Thyroid gland (tissue), 4 donors: Measurements from ENCODE around the gene VPS8. TPM values are rescaled to one million over a fixed set of nuclear protein-coding genes. Genes with fewer than 3 reads are reported as not detected.

Source experiments
- DNase-seq, 2 donors: peaks; one replicate each; pipeline ENCODE4 v3.0.0-alpha.2; 2019
- H3K27ac ChIP-seq, 3 donors: fragments of 200-600 bp; sonication (generic); 1 replicate in 2 of 3; 2 replicates in 1 of 3; pipeline ENCODE4 v1.5.1; 2016 to 2019; ENCODE audit warnings: mild to moderate bottlenecking in 1 of 3, moderate library complexity in 1 of 3
- H3K27me3 ChIP-seq: fragments of 200-600 bp; sonication (generic); one replicate; pipeline ENCODE4 v1.5.1; 2019
- H3K36me3 ChIP-seq, 2 donors: fragments of 200-600 bp; sonication (generic); one replicate each; pipeline ENCODE4 v1.5.1; 2016 to 2019
- H3K4me1 ChIP-seq, 2 donors: fragments of 200-600 bp; sonication (generic); one replicate each; pipeline ENCODE4 v1.5.1; 2017 to 2019
- H3K4me3 ChIP-seq, 3 donors: fragments of 200-600 bp; sonication (generic); replicated peaks in 1 of 3; 1 replicate in 2 of 3; 2 replicates in 1 of 3; pipeline ENCODE4 v1.5.1; 2016; ENCODE audit warnings: mild to moderate bottlenecking in 1 of 3
- H3K9me3 ChIP-seq: fragments of 200-600 bp; sonication (generic); one replicate; pipeline ENCODE4 v1.5.1; 2017
- CTCF ChIP-seq, 6 experiments: fragments of 200-600 bp in 3 of 6; fragments of 450-650 bp in 3 of 6; sonication (generic) in 3 of 6; IDR thresholded peaks; one replicate each; pipeline ENCODE4 v1.5.1; 2016 to 2019; ENCODE audit warnings: antibody characterized with exemption in 6 of 6, mild to moderate bottlenecking in 2 of 6, inconsistent platforms in 1 of 6, moderate library complexity in 1 of 6
- POLR2A ChIP-seq, 2 donors: fragments of 450-650 bp; IDR thresholded peaks; one replicate each; pipeline ENCODE4 v1.6.1; 2017; ENCODE audit warnings: antibody characterized with exemption in 2 of 2, mild to moderate bottlenecking in 2 of 2, moderate library complexity in 1 of 2
- WGBS, 2 donors: methylation state at CpG; one replicate each; pipeline ENCODE4 v1.1.5; 2017; 5-methylcytosine and 5-hydroxymethylcytosine counted together
- intact Hi-C: fragments of 100-400 bp; cut with DNase I; formaldehyde crosslinking; loops from one replicate; pipeline ENCODE4 v1.15.1; 2023
- total RNA-seq, 4 donors: library from RNA; depleted of rRNA; stranded (reverse); fragments of >200 nt; gene quantifications; one replicate each; pipeline ENCODE4 v1.2.3, GENCODE V29; 2016

Gene VPS8
- total RNA-seq, 4 donors from 2014 or later: 85.6 to 171 (median 103) TPM

- no peak overlapping the region for H3K4me3 ChIP-seq
- 93 to 94% methylated on average over 1 of the region's 1 CpG for WGBS, 2 donors
- TF ChIP-seq CTCF (IDR thresholded peaks at IDR 0.05) (no peak), POLR2A (IDR thresholded peaks at IDR 0.05) (no peak)
- intact Hi-C loops: no loop called here
- no peaks in the 10 kb centered on the region for H3K27me3 ChIP-seq
- H3K4me1 ChIP-seq: no peaks in the 10 kb centered on the region
- H3K27ac ChIP-seq: no peak overlapping the region
- no peaks in the 10 kb centered on the region for H3K36me3 ChIP-seq
- no peaks in the 10 kb centered on the region for H3K9me3 ChIP-seq
- no peak for DNase-seq
These were observed 225.8 kb downstream of the VPS8 start for GRCh38 chr3:185037801-185038200.

- Histone ChIP-seq H3K4me3 (no peak overlapping the region), H3K36me3 (no peaks in the 10 kb centered on the region), H3K4me1 (peaks cover 0 to 3% of the 10 kb centered on the region in 2 donors), H3K9me3 (no peaks in the 10 kb centered on the region), H3K27ac (no peak overlapping the region), H3K27me3 (no peaks in the 10 kb centered on the region)
- TF ChIP-seq POLR2A (IDR thresholded peaks at IDR 0.05) (no peak), CTCF (IDR thresholded peaks at IDR 0.05) (no peak)
- intact Hi-C loops: no loop called here
- no peak for DNase-seq
- WGBS, 2 donors: 92 to 100% methylated on average over 1 of the region's 1 CpG
These were observed 228.5 kb downstream of the VPS8 start for GRCh38 chr3:185040425-185040824.

- TF ChIP-seq CTCF (IDR thresholded peaks at IDR 0.05): no peak
- no peak for TF ChIP-seq POLR2A (IDR thresholded peaks at IDR 0.05)
- Histone ChIP-seq H3K4me3 (no peak overlapping the region), H3K27ac (no peak overlapping the region), H3K36me3 (no peaks in the 10 kb centered on the region), H3K9me3 (no peaks in the 10 kb centered on the region), H3K4me1 (peaks cover 0 to 8% of the 10 kb centered on the region in 2 donors), H3K27me3 (no peaks in the 10 kb centered on the region)
- intact Hi-C loops: no loop called here
- DNase-seq: no peak
- WGBS, 2 donors: 90 to 94% methylated on average over 4 of the region's 4 CpGs
These were observed 229.6 kb downstream of the VPS8 start for GRCh38 chr3:185041540-185041939.

GRCh38 chr3:185042312-185043050 is 230.5 kb downstream of the VPS8 start:
- no peak for DNase-seq
- H3K27ac ChIP-seq: no peak overlapping the region
- no peaks in the 10 kb centered on the region for H3K27me3 ChIP-seq
- WGBS, 2 donors: 75 to 89% methylated on average over 7 of the region's 7 CpGs
- no peak for TF ChIP-seq POLR2A (IDR thresholded peaks at IDR 0.05)
- TF ChIP-seq CTCF (IDR thresholded peaks at IDR 0.05): no peak
- H3K9me3 ChIP-seq: no peaks in the 10 kb centered on the region
- peaks cover 0 to 8% of the 10 kb centered on the region in 2 donors for H3K4me1 ChIP-seq
- intact Hi-C loops: no loop called here
- no peak overlapping the region for H3K4me3 ChIP-seq
- no peaks in the 10 kb centered on the region for H3K36me3 ChIP-seq

GRCh38 chr3:185046164-185046515 is 234.2 kb downstream of the VPS8 start:
- TF ChIP-seq POLR2A (IDR thresholded peaks at IDR 0.05) (no peak), CTCF (IDR thresholded peaks at IDR 0.05) (no peak)
- no peak for DNase-seq
- H3K9me3 ChIP-seq: no peaks in the 10 kb centered on the region
- peaks cover 0 to 8% of the 10 kb centered on the region in 2 donors for H3K4me1 ChIP-seq
- intact Hi-C loops: no loop called here
- 58 to 83% methylated on average over 1 of the region's 1 CpG for WGBS, 2 donors
- no peak overlapping the region for H3K4me3 ChIP-seq
- H3K27ac ChIP-seq: peak overlapping the region in 2 of 3 donors; percentile 10 to 34
- no peaks in the 10 kb centered on the region for H3K27me3 ChIP-seq
- peaks cover 6 to 10% of the 10 kb centered on the region in 2 donors for H3K36me3 ChIP-seq
